H1 (cell line): Measurements from ENCODE around the gene KCNJ2.

Experiments
- CBX8 ChIP-seq: fragments of 300-800, 300-1000 bp; sonication (generic); IDR thresholded peaks from 2 replicates; pipeline ENCODE4 v1.7.1; 2016; ENCODE audit warnings: low read depth, low read length, borderline replicate concordance
- CREB1 ChIP-seq: IDR thresholded peaks from 2 replicates; pipeline ENCODE4 v1.6.1; 2012; ENCODE audit warnings: inconsistent platforms
- EZH2 ChIP-seq: fragments of 200-600 bp; sonication (generic); IDR thresholded peaks from 2 replicates; pipeline ENCODE4 v1.7.1; 2012; ENCODE audit warnings: low read depth, mild to moderate bottlenecking, moderate library complexity, low read length, inconsistent platforms; ENCODE audit not compliant: severe bottlenecking
- KDM1A ChIP-seq: fragments of 200-600, 300-600 bp; sonication (generic); IDR thresholded peaks from 2 replicates; pipeline ENCODE4 v1.7.1; 2016; ENCODE audit warnings: mild to moderate bottlenecking, low read length, borderline replicate concordance
- NANOG ChIP-seq: IDR thresholded peaks from 2 replicates; pipeline ENCODE4 v1.6.1; 2011; ENCODE audit warnings: low read length, low read depth, mild to moderate bottlenecking, inconsistent platforms; ENCODE audit not compliant: insufficient read depth, poor library complexity, severe bottlenecking
- PHF8 ChIP-seq: fragments of 200-600 bp; sonication (generic); conservative IDR thresholded peaks from 2 replicates; pipeline ENCODE4 v1.7.1; 2012; ENCODE audit warnings: low read depth, mild to moderate bottlenecking, inconsistent platforms, low read length, moderate library complexity
- POLR2A ChIP-seq, 2 experiments: IDR thresholded peaks; 1 replicate in 1 of 2; 2 replicates in 1 of 2; pipeline ENCODE4 v1.6.1; 2011; ENCODE audit warnings: low read depth in 2 of 2, low read length in 2 of 2, mild to moderate bottlenecking in 2 of 2; ENCODE audit errors: control extremely low read depth in 1 of 2
- POLR2AphosphoS5 ChIP-seq: IDR thresholded peaks from 2 replicates; pipeline ENCODE4 v1.6.1; 2011; ENCODE audit warnings: low read depth, low read length
- RAD21 ChIP-seq, 2 experiments: IDR thresholded peaks in 1 of 2; conservative IDR thresholded peaks in 1 of 2; 2 replicates each; pipeline ENCODE4 v1.6.1; 2011; ENCODE audit warnings: low read depth in 2 of 2, low read length in 2 of 2, improper control_type of control experiment in 1 of 2, inconsistent platforms in 1 of 2, mild to moderate bottlenecking in 1 of 2, moderate library complexity in 1 of 2
- SP1 ChIP-seq: IDR thresholded peaks from 2 replicates; pipeline ENCODE4 v1.6.1; 2011; ENCODE audit warnings: low read depth, low read length
- SP2 ChIP-seq: IDR thresholded peaks from 2 replicates; pipeline ENCODE4 v1.6.1; 2012; ENCODE audit warnings: mild to moderate bottlenecking, low read length, inconsistent platforms
- TBP ChIP-seq: IDR thresholded peaks from 2 replicates; pipeline ENCODE4 v1.6.1; 2011; ENCODE audit warnings: low read depth, low read length, improper control_type of control experiment
- YY1 ChIP-seq: IDR thresholded peaks from 2 replicates; pipeline ENCODE4 v1.6.1; 2011; ENCODE audit warnings: low read depth, mild to moderate bottlenecking, low read length
- TF ChIP-seq, protein P1 (sequence below), 3 experiments: IDR thresholded peaks; 1 replicate in 2 of 3; 2 replicates in 1 of 3; pipeline versions ENCODE4 v1.5.1 to v1.6.1; 2011; ENCODE audit warnings: low read length in 3 of 3, mild to moderate bottlenecking in 3 of 3, inconsistent platforms in 2 of 3, low read depth in 1 of 3, moderate library complexity in 1 of 3; ENCODE audit not compliant: insufficient read depth in 1 of 3; ENCODE audit errors: control extremely low read depth in 1 of 3

DNA sequence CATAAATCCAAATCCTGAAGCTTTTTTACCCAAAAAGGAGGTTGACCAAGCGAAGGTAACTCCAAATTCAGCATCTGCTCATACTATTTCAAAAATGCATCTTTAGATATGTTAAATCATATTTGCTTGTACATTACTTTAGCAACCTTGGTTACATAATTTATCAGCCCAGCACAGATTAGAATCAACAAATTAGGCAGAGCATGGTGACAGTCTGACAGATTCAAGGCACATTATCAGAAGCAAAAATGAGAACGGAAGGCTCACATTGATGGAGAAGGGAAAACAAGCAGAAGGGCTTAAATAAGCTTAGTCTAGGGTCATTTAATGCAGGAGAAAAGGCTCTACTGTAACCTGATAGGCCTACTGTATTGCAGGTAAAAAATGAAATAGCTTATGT is 3.9 kb upstream of the KCNJ2 start:
- TF ChIP-seq POLR2A (IDR thresholded peaks at IDR 0.05; ENCODE audit: control extremely low read depth in 1 of 2, low read depth in 2 of 2, low read length in 2 of 2): no peak
- TF ChIP-seq, protein P1, sequence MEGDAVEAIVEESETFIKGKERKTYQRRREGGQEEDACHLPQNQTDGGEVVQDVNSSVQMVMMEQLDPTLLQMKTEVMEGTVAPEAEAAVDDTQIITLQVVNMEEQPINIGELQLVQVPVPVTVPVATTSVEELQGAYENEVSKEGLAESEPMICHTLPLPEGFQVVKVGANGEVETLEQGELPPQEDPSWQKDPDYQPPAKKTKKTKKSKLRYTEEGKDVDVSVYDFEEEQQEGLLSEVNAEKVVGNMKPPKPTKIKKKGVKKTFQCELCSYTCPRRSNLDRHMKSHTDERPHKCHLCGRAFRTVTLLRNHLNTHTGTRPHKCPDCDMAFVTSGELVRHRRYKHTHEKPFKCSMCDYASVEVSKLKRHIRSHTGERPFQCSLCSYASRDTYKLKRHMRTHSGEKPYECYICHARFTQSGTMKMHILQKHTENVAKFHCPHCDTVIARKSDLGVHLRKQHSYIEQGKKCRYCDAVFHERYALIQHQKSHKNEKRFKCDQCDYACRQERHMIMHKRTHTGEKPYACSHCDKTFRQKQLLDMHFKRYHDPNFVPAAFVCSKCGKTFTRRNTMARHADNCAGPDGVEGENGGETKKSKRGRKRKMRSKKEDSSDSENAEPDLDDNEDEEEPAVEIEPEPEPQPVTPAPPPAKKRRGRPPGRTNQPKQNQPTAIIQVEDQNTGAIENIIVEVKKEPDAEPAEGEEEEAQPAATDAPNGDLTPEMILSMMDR (IDR thresholded peaks at IDR 0.05; ENCODE audit: control extremely low read depth in 1 of 3, insufficient read depth in 1 of 3, low read depth in 1 of 3, low read length in 3 of 3): no peak
- TF ChIP-seq SP1: no peak
- no peak for TF ChIP-seq CREB1
- TF ChIP-seq POLR2AphosphoS5: no peak
- no peak for TF ChIP-seq EZH2
- TF ChIP-seq SP2: no peak
- no peak for TF ChIP-seq RAD21 (IDR thresholded peaks at IDR 0.05 in 1 of 2, conservative IDR thresholded peaks at IDR 0.05 in 1 of 2; ENCODE audit: low read depth in 2 of 2, low read length in 2 of 2)
- no peak for TF ChIP-seq TBP
- TF ChIP-seq PHF8: no peak
- TF ChIP-seq YY1: no peak
- TF ChIP-seq CBX8: no peak
- no peak for TF ChIP-seq NANOG
- TF ChIP-seq KDM1A: no peak
